GM18520 (cell line): Measurements from ENCODE around the gene RAB3D.
"Not testable (repeated sequence)": the region's sequence is repeated elsewhere in the genome, so short reads cannot be mapped to it uniquely, and the experiment has no call there.

Experiments
- ATAC-seq: cut with Tn5 transposase; IDR thresholded peaks from one replicate; pipeline ENCODE4 v1.9.1; 2021; ENCODE audit not compliant: unreplicated experiment

Gene RAB3D, protein sequence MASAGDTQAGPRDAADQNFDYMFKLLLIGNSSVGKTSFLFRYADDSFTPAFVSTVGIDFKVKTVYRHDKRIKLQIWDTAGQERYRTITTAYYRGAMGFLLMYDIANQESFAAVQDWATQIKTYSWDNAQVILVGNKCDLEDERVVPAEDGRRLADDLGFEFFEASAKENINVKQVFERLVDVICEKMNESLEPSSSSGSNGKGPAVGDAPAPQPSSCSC

DNA sequence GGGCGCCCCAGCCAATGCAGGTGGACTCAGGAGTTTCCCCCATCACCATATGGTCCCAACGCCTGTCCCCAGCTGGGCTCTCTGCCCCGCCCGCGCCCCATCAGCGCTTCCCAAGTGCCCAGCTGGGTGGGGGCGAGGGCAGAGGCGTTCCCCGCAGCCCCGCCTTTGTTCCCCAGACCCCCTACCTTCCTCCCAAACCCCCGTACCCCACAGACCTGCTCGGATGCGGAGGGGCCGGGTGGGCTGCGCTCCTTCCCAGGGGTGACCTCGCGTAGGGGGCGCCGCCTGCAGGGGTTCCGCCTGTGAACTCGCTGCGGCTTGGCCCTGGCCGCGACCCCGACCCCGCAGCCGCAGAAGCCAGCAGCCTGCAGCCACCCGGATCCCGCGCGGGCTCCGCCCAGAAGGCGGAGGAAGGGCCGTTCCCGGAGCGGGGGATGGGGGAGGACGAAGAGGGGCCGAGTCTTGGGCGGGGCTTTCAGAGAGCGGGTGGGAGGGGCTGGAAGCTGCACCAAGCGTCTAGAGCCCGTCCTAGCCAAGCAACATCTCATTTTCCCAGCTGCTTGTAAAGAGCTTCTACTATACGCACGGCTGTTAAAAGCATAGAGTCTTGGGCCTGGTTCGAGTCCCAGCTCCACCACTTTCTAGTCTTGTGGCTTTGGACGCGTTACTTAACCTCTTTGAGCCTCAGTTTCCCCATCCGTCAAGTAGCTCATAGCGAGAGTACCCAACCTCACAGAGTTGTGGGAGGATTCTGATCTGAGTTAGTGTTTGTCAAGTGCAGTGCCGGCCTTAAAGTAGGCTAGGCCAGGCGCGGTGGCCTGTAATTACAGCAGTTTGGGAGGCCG is at the start of gene RAB3D:
Gene RAB3D, minus strand, starts transcription at position 404 of the 845 bp plus-strand sequence. CDS start 2,258 bp downstream, outside the sequence.
- no peak for ATAC-seq

DNA sequence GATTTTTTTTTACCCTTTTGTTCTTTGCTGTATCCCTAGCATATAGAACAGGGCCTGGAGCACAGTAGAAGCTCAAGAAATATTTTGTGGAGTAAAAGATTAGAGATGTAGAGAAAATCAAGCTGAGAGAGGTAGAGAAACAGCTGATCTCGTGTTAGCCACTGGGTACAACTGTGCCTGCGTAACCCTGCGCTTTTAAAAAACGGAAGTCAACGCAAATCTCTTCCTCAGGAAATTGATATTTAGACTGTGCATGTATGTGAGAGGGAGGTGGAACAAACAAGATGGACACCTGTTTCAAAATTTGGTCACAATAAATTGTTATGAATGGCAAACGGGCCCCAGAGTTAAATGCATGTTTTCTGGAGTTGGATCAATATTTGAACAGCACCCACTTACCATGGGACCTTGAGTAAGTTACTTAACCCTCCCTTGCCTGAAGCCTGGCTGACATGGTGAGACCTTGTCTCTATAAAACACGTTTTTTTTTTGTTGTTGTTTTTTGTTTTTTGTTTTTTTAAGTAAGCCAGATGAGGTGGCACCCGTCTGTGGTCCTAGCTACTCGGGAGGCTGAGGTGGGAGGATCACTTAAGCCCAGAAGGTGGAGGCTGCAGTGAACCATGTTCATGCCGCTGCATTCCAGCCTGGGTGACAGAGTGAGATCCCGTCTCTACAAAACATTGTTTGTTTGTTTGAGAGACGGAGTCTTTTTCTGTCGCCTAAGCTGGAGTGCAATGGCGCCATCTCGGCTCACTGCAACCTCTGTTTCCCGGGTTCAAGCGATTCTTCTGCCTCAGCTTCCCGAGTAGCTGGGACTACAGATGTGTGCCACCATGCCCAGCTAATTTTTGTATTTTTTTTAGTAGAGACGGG is 47.9 kb upstream of the RAB3D start:
- ATAC-seq: no peak

DNA sequence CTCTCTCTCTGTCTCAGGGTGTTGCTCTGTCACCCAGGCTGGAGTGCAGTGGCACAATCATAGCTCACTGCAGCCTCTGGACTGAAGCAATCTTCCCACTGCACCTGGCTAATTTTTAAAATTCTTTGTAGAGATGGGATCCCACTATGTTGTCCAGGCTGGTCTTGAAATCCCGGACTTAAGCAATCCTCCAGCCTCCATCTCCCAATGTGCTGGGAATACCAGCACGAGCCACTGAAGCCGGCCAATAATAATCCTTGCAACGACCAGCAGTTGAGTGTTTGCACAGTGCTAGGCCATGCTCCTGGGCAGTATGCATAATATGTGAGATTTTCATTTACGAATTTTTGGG is 45.3 kb upstream of the RAB3D start:
- no peak for ATAC-seq

DNA sequence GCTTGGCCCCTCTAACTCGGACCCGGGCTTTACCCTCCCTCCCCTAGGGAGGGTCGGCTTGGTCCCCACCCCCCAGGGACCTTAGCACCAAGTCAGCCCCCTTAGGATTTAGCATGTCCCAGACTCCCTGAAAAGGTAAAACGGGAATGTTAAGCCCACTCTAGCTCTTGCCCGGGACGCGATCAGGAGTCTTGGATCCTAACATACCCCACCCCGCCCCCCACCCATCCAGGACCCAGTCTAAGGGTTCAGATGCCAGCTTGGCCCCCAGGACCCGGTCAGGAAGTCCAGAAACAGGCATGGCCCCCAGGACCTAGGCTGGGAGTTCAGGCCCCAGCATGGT is 44.2 kb upstream of the RAB3D start:
- ATAC-seq: no peak

DNA sequence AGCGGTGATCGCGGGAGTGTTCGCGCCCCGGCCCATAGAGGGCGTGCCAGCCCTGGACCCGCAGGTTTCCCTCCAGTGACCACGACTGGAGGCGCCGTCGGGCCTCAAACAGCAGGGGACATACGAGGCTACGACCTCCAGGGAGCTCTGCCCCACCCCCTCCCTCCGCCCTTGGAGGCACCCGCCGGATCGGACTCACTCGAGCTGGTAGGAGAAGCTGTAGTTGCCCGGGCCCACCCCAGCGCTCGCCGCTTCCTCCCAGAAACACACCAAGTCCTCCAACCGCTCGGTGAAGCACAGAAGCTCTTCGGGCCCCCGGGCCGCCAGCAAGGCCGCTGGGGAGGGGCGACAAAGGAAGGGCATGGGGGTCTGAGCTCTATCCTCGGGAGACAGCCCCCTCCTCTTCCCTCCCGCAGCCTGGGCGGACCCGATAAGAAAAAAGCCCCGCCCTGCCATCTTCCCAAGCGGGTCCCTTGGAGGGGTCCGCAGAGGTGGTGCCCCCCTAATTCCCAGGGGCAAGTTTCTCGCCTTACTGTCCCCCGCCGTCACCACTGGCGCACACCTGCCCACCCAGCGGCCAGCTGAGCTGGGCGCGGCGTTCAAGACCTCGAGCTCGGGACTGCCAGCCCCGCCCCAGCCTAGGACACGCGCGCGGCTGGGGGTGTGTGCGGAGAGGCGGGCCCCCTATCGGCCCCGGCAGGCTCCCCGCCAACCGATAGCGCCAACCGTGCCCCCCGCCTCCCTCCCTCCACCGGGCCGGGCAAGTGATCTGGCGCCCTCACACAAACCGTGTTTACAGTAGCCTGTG is 43.6 kb upstream of the RAB3D start:
- no peak for ATAC-seq

DNA sequence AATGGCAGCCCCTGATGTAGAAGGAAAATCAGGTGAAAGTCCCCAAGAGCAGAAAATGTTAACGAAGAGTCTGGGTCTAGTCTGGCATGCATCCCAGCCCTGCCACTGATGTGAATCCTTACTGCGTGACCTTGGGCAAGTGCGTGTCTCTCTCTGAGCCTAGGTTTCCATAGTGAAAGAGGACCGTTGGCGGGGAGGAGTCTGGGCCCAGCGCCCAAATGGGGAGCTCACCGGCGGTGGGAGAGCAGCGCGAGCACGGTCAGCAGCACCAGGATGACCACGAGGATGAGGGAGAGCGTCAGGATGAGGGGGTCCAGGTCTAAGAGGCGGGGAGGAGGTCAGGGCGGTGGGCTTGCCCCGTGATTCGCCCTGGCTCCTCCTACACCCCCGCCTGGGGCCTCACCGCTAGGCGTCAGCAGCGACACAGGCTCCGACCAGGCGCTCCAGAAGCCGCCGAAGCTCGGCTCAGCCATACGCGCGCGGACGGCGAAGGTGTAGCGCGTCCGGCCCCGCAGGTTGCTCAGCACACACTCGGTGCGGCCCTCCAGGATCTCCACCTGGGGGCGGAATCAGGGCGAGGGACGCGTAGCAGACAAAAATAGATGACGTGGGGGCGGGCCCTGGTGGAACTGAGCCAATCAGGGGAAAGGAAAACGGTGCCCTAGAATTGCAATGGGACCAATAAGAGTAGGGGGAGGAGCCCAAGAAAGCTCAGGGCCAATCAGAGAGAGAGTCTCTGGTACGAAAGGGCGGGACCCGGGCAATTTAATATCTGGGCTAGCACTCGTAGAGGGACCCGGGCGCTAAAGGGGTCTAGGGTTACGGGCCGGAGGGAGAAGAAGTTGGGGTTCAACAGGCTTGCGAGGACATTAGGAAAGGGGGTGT is 41.4 kb upstream of the RAB3D start:
- ATAC-seq: peak; percentile 59

DNA sequence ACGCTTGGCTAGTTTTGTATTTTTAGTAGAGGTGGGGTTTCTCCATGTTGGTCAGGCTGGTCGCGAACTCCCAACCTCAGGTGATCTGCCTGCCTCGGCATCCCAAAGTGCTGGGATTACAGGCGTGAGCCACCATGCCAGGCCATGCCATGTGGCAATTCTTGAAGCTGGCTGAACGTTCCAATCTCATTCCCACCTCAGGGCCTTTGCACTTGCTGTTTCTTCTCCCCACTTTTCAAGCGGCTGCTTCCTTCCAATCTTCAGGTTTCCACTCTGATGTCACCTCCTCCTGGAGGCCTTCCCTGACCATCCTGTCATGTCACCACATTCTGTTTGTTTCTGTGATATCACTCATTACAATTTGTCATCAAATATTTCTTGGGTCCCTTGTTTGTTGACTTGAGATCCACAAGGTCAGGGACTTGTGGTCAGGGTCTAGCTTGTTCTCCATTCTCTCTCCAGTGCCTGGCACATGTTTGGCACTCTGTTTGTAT is 40.4 kb upstream of the RAB3D start:
- no peak for ATAC-seq

DNA sequence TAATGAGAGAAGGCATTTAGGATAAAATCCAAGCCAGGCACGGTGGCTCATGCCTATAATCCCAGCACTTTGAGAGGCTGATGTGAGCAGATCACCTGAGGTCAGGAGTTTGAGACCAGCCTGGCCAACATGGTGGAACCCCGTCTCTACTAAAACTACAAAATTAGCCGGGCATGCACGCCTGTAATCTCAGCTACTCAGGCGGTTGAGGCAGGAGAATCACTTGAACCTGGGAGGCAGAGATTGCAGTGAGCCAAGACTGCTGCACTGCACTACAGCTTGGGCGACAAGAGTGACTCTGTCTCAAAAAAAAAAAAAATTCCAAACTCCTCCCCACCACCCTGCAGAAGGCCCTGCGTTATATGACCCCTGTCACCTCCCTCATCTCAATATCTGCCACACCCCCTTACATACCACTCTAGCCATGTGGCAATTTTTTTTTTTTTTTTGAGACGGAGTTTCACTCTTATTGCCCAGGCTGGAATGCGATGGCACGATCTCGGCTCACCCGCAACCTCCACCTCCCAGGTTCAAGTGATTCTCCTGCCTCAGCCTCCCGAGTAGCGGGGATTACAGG is 39.9 kb upstream of the RAB3D start:
- not testable (repeated sequence) for ATAC-seq

DNA sequence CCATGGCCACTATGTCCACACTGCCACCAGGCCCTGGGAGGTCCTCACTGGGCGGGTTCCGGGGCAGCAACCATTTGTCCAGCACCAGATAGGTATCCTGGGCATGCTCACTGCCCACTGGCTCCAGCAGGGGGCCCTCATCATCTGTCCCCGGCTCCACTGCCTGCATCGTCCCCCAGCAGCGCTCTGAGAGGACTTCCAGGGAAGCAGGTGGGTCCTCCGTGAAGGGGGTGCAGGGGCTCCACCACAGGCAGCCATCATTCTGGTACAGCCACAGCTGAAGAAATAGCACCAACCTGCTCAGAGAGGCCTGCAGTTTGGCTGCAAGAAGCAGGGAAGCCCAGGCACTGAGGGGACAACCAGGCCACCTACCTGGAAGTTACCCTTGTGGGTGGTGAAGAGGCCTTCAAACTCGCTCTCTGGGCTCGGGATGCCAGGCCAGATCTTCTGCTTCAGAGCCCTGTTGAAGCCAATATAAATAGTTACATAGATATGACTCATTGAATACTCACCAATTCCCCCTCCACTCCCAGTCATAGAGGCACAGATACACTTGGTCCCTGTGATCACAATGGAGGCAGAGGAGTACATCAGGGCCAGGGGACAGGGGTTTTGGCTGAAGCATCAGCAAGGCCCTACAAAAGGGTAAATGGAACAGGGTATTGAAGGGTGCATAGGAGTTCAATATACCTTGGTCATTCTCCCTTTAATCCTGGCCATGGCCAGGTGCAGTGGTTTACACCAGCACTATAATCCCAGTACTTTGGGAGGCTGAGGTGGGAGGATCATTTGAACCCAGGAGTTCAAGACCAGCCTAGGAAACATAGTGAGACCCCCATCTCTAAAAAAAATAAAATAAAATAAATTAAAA is 39.1 kb upstream of the RAB3D start:
- ATAC-seq: no peak

DNA sequence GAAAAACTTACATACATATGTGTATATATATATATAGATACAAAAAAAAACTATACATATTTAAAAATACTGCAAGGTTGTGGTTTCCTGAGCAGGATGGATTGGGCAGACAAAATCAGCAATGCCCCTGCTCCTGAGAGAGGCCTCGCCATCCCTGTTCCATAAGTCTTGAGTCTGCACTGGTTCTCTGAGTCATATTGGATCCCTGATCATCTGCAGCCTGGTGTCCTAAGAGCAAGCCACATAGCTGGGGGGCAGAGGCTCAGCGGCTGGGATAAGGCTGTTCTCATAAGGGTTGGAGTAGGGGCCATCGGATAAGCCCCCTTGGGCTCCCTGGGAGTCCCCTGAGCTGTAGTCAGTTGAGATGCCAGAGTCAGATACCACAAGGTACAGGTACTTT is 38.3 kb upstream of the RAB3D start:
- ATAC-seq: no peak

DNA sequence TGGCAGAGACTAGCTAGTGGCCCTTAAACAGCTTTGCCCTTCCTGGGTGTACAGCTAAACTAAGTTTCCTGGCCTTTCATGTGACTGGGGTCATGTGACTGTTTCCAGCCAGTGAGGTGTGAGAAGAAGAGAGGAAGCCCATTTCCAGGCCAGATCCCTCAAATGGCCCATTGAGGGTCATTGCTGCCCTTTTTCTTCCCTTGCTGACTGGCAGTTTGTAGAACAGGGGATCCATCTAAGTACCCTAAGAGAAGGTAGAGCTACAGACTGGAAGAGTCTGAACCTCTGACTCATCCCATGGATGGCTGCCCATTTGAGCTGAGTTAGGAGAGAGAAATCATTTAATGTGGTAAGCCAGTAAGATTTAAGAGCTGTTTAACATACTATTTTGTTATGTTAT is 37.8 kb upstream of the RAB3D start:
- no peak for ATAC-seq

DNA sequence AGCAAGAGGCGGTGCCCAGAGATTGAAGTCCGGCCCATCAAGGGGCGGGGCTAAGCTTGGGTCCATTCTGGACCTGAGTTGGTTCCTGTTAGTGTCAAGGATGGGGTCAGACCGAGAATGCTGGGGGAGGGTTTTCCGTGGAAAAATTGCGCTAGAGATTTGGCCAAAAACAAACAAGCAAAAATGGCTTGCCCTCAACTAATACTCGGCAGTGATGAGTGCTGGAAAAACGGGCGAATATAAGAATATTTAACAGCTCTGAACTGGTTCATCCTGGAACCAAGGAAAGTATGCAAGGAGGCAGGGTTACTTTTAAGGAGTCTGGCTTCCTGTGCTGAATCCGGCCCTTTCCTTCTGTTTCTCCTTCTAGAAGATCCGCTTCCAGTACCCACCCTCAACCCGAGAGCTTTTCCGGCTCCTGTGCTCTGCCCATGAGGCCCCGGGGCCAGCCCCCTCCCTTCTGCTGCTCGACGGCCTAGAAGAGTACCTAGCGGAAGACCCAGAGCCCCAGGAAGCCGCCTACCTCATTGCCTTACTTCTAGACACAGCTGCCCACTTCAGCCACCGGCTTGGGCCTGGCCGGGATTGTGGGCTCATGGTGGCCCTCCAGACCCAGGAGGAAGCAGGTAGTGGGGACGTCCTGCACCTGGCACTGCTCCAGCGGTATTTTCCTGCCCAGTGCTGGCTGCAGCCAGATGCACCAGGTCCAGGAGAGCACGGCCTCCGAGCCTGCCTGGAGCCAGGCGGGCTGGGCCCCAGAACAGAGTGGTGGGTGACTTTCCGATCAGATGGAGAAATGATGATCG is 35.9 kb upstream of the RAB3D start:
- no peak for ATAC-seq

DNA sequence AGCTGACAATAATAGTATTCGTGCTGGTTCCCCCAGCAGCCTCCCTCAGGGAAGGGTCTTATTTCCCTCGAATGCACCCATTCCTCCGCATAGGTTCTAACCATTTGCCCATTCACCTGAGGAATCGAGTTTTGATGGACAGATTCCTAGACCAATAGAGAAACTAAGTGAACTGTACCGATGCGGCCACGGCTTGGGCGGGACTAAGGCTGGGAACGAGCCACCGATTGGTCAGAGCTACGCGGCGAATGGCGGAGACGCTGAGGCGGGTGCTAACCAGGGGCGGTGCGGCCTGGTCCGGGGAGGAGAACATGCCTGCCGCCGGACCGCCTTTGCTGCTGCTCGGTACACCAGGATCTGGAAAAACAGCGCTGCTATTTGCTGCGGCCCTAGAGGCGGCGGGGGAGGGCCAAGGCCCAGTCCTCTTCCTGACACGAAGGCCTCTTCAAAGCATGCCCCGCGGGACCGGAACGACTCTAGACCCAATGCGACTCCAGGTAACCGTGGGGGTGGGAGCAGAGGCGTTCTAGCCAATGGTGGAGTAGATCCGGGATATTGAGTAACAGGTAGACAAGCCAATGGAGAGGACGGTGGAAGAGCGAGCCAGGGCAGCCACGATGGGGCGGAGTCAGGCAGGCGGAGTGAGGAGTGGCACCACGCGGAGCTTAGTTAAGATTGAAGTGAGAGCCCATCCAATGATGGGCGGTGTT is 35.1 kb upstream of the RAB3D start, which contains the start of gene SWSAP1:
Gene SWSAP1, plus strand, starts transcription at position 234 of the 710 bp plus-strand sequence. Its CDS starts 15 bp downstream, at position 249.
- ATAC-seq: peak; percentile 90

DNA sequence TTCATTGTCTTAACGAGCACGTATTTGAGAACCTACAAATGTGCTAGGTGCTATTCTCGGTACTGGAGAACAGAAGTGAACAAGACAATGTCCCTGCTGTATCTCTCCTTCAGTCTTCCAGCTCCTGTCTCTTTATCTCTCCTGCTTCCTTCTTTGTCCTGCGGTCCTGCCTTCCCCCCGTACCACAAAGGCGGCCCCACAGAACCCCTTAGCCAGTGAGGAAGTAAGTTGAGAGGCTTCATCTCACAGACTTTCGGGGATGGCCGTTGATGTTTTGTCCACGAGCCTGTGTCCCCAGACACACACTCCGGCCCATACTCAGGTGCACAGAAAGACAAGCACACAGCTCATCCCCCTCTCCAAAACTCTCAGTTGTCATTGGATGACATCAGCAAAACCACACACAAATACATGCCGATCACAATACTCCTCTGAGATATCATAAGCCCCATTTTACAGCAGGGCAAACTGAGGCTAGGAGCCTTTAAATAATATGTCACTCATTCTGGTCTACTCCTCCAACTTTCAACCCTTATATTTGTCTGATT is 34.5 kb upstream of the RAB3D start:
- ATAC-seq: no peak

DNA sequence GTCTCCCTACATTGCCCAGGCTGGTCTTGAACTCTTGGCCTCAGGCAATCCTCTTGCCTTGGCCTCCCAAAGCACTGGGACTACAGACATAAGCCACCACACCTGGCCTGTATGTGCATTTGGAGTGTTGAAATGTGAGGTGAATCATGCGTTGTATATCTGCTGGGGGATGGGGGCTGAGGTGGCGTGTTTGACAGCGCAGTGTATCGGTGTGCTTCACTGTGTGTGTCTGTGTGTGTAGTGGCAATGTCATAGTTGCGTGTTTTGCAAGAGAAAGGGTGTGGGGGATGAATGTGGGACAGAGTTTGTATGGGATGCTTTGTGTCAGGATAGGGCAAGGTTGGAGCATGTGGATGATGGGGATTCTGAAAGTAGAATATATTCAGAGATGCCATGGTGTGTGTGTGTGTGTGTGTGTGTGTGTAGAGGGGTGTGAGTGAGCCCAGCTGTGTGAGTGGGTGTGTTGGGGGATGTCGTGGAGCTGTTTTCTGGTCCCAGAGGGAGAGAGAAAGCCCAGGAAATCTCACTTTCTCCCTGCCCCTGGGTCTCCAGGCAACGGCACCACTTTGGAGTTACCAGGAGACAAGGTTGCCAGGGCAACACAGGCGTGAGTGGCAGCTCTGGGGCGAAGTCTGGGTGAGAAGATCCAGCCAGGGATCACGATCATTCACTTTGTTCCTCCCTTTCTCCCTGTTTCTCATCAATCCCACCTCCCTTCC is 33.9 kb upstream of the RAB3D start:
- no peak for ATAC-seq

DNA sequence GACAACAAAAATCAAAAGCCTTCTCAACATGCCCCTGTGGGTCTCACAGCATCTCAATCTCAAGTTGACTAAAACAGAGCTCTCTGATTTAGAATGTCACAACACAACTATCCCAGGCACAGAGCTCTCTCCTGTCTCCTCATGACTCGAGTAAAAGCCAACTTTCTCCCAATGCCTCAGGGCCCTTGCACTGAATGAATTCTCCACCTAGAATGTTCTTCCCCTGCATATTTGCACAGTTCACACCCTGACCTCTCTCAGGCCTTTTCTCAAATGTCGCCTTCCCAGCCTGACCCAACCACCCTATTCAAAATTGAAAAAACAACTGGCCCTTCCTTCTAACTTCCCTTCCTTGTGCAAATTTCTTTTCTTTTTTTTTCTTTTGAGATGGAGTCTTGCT is 31.3 kb upstream of the RAB3D start:
- no peak for ATAC-seq
